DLD1 (cell line): Measurements from ENCODE around the gene ERBB4.
"Not testable (repeated sequence)": the region's sequence is repeated elsewhere in the genome, so short reads cannot be mapped to it uniquely, and the experiment has no call there.

ENCODE experiments used
- in situ Hi-C: cut with HindIII; loops from 2 replicates; pipeline ENCODE4 v1.10.0; 2017; ENCODE audit warnings: low sequenced_read_pairs

ERBB4 gene

DNA sequence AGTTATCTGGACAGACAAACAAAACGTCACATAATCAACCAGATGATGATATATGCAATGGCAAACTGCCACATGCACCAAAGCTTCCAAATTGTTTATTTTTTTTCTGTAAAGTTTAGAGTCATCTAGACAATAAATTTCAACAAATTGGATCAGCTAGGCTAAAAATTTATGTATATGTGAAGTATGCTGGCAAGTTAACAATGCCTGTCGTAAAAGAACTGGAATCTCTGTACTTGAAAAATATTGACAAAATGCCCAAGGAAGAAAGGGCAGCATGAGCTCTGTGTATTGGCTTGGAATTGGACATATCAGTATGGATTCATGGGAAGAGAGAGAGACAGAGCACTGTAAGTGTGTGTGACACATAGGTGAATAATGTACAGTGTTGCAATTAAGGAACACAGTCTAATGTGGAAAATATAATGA, 309.8 kb downstream of the ERBB4 start:
- in situ Hi-C loops, result no loop called here

DNA sequence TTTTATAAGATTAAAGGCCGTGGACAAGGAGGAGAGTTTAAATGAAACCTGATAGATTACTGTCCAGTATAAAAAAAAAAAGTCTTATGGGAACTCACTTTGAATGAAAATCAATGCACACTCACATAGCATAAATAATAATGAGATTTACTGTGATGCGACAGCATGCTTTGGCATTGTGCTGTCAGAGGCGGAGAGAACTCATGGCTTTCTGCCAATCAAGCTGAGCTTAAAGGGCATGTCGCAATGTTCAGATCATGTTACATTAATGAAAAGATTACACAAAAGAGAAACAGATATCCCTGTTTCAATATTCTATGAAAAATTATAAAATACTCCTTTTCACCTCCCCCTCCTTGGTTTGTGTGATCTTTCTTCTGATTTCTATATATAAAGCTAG, 310.8 kb downstream of the ERBB4 start:
- in situ Hi-C loops, result no loop called here

- in situ Hi-C loops, result no loop called here
Observed at GRCh38 chr2:212226114-212226513, 312.5 kb downstream of the ERBB4 start.

GRCh38 chr2:212223696-212224095, 314.9 kb downstream of the ERBB4 start:
- in situ Hi-C loops, result no loop called here

DNA sequence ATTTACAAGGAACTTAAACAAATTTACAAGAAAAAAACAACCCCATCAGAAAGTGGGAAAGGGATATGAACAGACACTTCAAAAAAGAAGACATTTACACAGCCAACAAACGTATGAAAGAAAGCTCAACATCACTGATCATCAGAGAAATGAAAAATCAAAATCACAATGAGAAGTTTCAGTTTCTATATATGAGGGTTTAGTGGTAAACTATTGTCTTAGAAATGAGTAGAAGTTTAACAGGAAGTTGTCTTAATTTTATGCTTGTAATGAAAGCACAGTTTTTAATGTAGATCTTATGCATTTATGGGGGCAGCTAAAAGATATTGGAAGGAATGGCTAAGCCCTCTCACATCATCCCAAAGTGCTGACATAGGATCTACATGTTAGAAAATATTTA, 325.4 kb downstream of the ERBB4 start:
- in situ Hi-C loops, result no loop called here

- in situ Hi-C loops, result no loop called here
Observed at GRCh38 chr2:212208467-212208866, 330.1 kb downstream of the ERBB4 start.

GRCh38 chr2:212197776-212198175, 340.8 kb downstream of the ERBB4 start:
- in situ Hi-C loops, result no loop called here

DNA sequence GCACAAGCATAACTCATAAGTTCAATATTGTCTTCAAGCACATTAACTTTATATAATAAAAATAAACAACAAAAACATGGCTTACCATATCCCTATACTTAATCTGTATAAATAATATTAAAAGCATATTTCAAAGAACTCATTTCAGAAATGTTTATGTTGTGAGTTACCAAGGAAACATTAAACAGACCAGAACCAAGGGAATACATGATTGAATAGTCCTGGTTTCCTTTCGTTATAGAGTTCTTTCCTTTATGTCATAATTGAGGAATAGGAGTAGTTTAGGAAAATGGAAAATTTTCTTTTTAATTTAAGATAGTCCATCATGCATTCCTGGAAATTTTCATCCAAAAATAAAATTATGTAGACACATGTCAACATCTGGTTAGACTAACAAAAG, 343.0 kb downstream of the ERBB4 start:
- in situ Hi-C loops, result no loop called here

DNA sequence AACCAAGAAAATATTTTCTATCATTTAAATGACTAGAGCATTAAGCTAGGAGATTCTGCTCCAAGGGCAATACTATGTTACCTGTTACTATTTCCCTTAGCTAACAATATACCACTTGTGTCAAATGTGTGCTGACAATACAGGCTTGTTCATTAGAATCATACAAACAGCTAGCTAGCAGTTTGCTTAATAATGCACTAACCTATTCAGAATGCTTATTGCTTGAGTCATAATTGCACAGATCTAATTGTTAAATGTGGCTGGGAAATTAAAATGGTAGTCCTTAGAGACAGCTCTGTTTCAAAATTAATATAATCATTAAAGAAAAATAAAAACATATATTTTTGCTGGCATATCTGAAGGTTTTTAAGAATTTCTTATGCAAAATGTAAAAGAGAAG, 344.2 kb downstream of the ERBB4 start:
- in situ Hi-C loops, result no loop called here

- in situ Hi-C loops, result no loop called here
Observed at GRCh38 chr2:212193803-212194202, 344.8 kb downstream of the ERBB4 start.

DNA sequence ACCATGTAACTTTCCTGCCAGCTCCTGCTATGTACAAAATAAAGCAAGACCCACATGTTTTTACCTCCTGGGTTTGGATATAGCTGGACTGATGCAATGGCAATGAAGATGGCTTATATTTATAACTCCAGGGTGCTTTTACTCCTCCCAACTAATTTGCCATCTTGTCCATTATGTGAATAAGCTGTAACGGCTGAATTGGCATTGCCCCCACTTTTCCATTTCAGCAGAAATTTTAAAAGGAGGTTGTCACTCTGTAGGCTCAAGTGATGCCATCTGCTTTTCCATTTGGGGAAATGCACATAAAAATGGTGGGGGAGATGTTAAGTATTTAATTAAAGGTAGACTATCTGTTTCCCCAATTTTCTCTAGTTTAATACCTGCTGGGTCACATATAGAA, 345.5 kb downstream of the ERBB4 start:
- in situ Hi-C loops, result no loop called here

- in situ Hi-C loops, result not testable (repeated sequence)
Observed at GRCh38 chr2:212191438-212191837, 347.2 kb downstream of the ERBB4 start.

DNA sequence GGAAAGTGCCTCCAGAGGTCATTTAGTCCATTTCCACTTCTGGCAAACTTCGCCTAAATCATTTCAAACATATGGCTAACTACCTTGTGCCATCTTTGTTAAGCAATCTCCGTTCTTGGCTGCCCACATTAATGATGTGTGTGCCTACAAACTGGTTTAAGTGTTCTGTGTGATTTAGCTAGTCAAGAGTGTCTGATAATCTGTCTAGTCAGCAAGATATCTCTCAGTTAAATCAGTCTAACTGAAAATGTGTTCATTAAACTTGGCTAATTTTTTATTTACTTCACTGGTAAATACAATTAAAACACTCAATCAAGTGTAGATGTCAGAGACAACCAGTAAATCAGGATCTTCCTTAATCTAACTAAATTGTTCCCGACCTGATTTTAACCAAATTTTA, 352.4 kb downstream of the ERBB4 start:
- in situ Hi-C loops, result no loop called here

DNA sequence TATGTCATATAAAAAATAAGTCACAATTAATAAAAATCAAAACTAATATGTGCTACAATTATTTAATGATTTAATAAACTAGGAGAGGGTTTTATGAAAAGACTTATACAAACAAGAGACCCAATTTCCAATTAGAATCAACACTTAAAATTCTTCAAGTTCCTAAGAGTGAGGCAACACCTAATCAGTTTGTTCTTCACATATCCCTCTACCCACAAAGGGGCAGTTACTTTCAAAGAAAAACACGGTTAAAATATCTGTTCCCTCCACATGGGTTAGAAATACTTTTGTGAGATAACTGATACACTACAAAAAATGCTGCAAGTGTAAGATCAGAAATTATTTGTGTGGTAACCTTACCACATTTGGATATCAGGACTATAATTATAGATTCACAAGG, 357.0 kb downstream of the ERBB4 start:
- in situ Hi-C loops, result no loop called here

- in situ Hi-C loops, result no loop called here
Observed at GRCh38 chr2:212180408-212181083, 358.1 kb downstream of the ERBB4 start.

DNA sequence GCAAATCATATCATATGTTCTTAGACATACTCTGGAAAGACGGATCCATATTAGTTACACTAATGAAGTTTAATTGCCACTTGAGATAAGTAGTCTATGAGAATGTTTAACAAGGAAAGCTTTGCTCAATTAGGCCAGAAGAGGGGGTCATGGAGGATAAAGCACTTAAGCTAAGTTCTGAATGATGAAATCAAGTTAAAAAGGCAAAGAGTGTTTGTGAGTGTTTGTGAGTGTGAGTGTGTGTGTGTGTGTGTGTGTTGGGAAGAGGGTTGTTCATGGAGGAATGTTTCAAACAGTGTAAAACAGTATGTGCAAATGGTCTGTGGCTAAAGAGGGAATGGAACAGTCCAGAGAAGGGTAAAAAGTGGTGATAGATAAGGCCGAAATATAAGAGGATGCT, 360.9 kb downstream of the ERBB4 start:
- in situ Hi-C loops, result no loop called here

DNA sequence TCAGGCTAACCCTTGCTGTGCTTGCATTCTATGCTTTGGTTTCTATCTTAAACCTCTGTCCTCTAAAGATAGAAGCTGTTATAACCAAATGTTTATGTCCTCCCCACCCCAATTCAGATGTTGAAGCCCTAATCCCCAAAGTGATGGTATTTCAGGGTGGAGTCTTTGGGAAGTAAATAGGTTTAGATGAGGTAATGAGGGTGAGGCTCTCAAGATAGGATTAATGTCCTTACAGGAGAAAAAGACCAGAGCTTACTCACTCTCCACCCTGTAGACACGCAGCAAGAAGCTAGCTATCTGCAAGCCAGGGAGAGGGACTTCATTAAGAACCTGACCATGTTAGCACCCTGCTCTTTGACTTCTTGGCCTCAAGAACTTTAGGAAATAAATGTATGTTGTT, 362.5 kb downstream of the ERBB4 start:
- in situ Hi-C loops, result no loop called here

GRCh38 chr2:212173756-212174510, 364.7 kb downstream of the ERBB4 start:
- in situ Hi-C loops, result no loop called here

DNA sequence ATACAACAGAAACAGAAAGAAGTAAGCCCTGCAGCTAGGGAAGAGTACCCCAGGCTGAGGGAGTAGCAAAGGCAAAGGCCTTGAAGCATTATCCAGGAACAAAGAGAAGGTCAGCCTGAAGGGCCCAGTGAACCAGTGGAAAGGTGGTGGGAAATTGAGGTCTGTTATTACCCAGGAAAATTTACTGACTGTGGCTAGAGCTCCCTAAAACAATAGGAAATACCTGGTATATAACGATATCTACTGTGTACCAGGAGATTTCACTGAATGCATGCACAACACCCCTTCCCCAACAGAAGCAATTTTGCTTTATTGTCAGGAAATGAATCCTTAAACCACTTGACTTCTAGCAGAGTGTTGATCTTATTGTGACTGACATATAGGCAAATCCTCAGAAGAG, 365.3 kb downstream of the ERBB4 start:
- in situ Hi-C loops, result no loop called here

DNA sequence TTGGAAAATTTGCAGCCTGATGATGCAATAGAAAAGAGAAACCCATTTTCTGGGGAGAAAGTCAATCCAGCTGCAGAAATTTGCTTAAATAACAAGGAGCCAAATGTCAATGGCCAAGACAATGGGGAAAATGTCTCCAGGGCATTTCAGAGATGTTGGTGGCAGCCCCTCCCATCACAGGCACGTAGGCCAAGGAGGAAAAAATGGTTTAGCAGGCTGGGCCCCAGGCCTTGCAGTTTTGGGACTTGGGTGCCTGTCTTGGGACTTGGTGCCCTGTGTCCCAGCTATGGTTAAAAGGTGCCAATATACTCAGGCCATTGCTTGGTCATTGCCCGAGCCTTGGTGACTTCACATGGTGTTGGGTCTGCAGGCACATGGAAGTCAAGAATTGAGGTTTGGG, 368.2 kb downstream of the ERBB4 start:
- in situ Hi-C loops, result no loop called here

GRCh38 chr2:212158081-212158480, 380.5 kb downstream of the ERBB4 start:
- in situ Hi-C loops, result no loop called here

DNA sequence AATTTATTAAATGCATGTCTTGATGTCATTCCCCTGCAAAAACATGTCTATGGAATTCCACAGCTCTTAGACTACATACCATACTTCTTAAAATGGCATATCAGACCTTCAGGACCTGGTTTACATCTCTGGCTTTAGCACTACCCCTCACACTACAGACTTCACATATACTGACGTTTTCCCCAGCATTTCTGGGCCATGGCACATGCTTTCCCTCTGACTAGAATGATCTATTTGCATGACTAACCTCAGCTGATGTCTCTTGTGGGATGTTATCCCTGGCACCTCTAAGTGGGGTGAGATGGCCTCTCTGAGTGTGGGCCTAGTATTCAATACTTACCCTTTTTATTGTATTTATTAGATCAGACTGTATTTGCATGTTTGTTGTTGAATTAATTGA, 381.6 kb downstream of the ERBB4 start:
- in situ Hi-C loops, result no loop called here

- in situ Hi-C loops, result no loop called here
Observed at GRCh38 chr2:212156088-212156487, 382.5 kb downstream of the ERBB4 start.
